Measurements from ENCODE around the gene SYP. TPM values are rescaled to one million over a fixed set of nuclear protein-coding genes. Genes with fewer than 3 reads are reported as not detected.

SYP gene
- total and polyA plus RNA-seq, 3 donors from 2014 or later = 1.7 to 3.4 (median 2.5) TPM

DNA sequence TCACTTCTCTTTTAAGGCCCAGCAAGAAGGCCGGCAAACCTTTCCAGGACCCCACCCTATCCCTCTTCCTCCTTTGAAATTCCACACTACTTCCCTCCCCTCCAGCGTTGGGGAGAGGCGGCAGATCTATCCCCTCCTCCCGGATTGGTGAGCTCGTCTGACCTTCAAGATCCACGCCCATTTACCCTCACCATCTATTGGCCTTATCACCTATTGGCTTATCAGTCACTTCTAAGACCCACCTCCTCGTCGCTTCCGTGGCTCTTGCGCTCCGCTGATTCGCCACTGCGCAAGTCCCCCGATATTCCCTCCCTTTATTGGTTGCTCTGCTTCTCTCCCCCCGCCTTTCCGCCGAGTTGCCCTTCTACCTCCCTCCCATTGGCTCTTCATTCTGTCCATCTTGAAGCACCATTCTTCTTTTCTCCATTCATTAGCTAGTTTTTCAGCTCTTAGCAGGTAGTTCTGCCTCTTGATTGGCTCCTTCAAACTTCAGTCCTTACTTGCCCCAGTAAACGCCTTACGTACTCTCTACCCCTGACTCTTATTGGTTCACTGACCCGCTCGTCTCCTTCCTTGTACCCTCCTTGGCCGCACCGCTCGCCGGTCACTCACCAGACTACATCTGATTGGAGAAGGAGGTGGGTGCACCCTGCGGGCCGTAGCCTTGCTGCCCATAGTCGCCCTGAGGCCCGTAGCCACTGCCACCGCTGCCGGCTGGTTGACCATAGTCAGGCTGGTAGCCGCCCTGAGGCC lies 9.0 kb downstream of the SYP start:
- DNase-seq = peak; percentile 97
- H3K4me3 ChIP-seq = peak overlapping the region; percentile 59 to 72
- no peaks in the 10 kb centered on the region for H3K36me3 ChIP-seq (ENCODE audit: low read depth, missing control alignments)
- H3K27me3 ChIP-seq = no peaks in the 10 kb centered on the region
- WGBS, 2 donors = 1% methylated on average over 25 to 30 of the region's 32 CpGs
- intact Hi-C loops (cut with DNase I; ENCODE audit: low total_unique reads) = no loop called here
- no peaks in the 10 kb centered on the region for H3K4me1 ChIP-seq
- peak overlapping the region; percentile 72 to 81 for H3K27ac ChIP-seq
- no peaks in the 10 kb centered on the region for H3K9me3 ChIP-seq
- TF ChIP-seq, protein P1, sequence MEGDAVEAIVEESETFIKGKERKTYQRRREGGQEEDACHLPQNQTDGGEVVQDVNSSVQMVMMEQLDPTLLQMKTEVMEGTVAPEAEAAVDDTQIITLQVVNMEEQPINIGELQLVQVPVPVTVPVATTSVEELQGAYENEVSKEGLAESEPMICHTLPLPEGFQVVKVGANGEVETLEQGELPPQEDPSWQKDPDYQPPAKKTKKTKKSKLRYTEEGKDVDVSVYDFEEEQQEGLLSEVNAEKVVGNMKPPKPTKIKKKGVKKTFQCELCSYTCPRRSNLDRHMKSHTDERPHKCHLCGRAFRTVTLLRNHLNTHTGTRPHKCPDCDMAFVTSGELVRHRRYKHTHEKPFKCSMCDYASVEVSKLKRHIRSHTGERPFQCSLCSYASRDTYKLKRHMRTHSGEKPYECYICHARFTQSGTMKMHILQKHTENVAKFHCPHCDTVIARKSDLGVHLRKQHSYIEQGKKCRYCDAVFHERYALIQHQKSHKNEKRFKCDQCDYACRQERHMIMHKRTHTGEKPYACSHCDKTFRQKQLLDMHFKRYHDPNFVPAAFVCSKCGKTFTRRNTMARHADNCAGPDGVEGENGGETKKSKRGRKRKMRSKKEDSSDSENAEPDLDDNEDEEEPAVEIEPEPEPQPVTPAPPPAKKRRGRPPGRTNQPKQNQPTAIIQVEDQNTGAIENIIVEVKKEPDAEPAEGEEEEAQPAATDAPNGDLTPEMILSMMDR (IDR thresholded peaks at IDR 0.05) = peak in 1 of 3 experiments; percentile 29
- no peak for TF ChIP-seq POLR2A (IDR thresholded peaks at IDR 0.05)

DNA sequence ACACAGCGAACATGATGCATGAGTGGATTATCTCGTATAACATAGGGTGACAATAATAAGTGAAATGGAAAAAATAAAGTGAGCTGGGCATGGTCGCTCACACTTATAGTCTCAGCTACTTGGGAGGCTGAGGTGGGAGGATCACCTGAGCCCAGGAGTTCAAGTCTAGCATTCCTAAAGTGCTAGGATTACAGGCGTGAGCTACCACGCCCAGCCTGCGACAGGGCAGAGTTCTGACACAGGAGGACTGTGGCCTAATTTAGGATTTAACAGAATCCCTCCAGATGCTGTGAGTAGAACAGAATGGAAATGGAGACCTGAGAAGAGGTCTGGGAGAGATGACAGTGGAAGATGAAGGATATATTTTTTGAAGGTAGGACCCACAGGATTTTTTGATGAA lies 10.4 kb downstream of the SYP start:
- TF ChIP-seq, protein P1 (IDR thresholded peaks at IDR 0.05) = no peak
- TF ChIP-seq POLR2A (IDR thresholded peaks at IDR 0.05) = no peak
- Histone ChIP-seq H3K36me3 (ENCODE audit: low read depth, missing control alignments) (no peaks in the 10 kb centered on the region), H3K4me3 (no peak overlapping the region), H3K4me1 (no peaks in the 10 kb centered on the region), H3K27me3 (no peaks in the 10 kb centered on the region), H3K9me3 (no peaks in the 10 kb centered on the region), H3K27ac (no peak overlapping the region)
- 74 to 83% methylated on average over 6 of the region's 6 CpGs for WGBS, 2 donors
- intact Hi-C loops (cut with DNase I; ENCODE audit: low total_unique reads) = no loop called here
- no peak for DNase-seq

DNA sequence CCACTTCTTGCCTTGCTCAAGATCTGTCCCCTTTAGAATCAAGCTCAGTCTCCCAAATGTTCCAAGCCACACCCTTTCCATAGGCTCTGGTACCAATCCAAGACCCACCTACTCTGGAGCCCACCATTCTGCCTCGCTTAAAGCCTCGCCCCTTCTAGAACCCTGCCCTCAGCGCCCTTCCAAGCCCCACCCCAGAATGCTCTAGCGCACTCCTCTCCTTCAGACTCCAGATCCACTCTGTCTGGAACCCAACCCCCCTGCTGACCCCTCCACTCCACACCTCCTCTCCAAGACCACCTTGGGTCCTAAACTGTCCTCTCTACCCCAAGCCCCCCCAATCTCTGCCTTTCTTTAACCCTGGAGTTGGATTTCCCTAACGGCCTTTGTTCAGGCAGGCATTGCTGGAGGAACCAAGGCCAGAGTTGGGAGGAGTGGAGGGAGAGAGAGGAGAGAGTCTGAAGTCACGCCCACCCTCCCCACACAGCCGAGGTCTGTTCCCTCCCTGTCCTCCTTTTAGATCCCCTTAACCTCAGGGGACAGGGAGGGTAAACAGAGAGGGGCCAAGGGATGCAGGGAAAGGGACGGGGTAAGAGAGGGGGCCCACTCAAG lies 11.4 kb downstream of the SYP start:
- 62 to 64% methylated on average over 8 of the region's 8 CpGs for WGBS, 2 donors
- TF ChIP-seq POLR2A (IDR thresholded peaks at IDR 0.05) = no peak
- TF ChIP-seq, protein P1 (IDR thresholded peaks at IDR 0.05) = no peak
- no peaks in the 10 kb centered on the region for H3K9me3 ChIP-seq
- no peaks in the 10 kb centered on the region for H3K36me3 ChIP-seq (ENCODE audit: low read depth, missing control alignments)
- no peak overlapping the region for H3K27ac ChIP-seq
- intact Hi-C loops (cut with DNase I; ENCODE audit: low total_unique reads) = no loop called here
- H3K27me3 ChIP-seq = no peaks in the 10 kb centered on the region
- DNase-seq = no peak
- no peak overlapping the region for H3K4me3 ChIP-seq
- H3K4me1 ChIP-seq = no peaks in the 10 kb centered on the region

DNA sequence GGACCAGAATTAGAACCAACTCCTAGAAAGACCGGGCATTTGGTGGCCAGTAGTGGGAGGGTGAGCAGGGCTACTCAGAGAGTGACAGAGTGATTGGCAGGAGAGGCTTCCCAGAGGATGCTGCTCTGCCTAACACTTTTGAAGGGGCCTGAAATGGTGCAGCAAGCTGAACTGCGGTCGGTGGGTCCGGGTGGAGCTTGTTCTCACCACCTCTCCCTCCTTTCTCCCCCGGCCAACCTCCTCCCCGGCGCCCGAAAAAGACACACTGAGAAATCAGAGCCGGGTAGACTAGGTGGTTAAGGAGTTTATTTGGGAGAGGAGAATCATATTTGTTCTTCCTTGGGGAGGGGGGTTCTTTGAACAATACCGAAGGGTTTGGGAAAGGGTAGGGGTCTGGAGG lies 12.5 kb downstream of the SYP start:
- 66 to 81% methylated on average over 6 to 7 of the region's 10 CpGs for WGBS, 2 donors
- Histone ChIP-seq H3K4me3 (no peak overlapping the region), H3K36me3 (ENCODE audit: low read depth, missing control alignments) (no peaks in the 10 kb centered on the region), H3K9me3 (no peaks in the 10 kb centered on the region), H3K27me3 (no peaks in the 10 kb centered on the region), H3K4me1 (no peaks in the 10 kb centered on the region), H3K27ac (no peak overlapping the region)
- TF ChIP-seq POLR2A (IDR thresholded peaks at IDR 0.05) = no peak
- TF ChIP-seq, protein P1 (IDR thresholded peaks at IDR 0.05) = no peak
- intact Hi-C loops (cut with DNase I; ENCODE audit: low total_unique reads) = no loop called here
- no peak for DNase-seq

All from testis (tissue), 3 donors.